Measurements from ENCODE around the gene IRX3. TPM values are rescaled to one million over a fixed set of nuclear protein-coding genes. Genes with fewer than 3 reads are reported as not detected.

IRX3 gene
- total RNA-seq, 1 donor from 2014 or later = 94.4 TPM

DNA sequence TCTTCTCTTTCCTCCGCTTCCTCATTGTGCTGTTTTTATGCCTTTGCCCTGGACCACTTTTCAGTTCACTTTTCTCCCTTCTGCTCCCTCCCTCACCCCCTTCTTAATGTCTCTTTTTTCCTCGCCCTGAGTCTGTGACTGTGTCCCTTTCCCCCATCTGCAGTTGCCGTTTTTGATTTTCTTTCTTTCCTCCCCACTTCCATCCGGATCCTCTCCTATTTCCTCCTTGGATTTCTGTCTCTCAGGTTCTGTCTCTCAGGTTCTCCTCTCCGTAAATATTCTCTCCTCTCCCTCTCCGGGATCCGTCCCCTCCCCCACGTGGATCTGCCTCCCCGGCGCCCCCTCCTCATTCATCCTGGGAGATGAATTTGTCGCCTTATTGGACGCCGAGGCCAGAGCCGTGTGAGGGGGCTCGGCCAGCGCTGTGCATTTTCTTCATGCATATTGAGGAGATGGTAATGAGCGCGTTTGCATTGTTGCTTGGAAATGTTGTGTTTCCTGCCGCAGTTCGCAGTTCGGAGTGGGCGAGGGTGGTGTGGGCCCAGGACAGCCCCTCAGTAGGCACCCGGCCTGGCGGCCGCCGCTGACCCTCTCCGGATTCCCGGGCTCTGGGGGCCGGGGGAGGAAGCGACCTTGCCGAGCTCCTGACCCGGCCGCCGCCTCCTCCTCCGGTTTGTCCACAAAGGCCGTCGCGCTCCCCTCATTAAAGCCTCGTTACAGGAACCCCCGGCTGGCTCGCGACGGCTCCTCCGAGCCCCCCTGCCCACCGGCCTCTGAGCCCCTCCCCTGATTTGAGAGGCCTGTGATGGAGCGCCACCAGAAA lies 4.5 kb upstream of the IRX3 start:
- Histone ChIP-seq H3K4me1 (peaks cover 15% of the 10 kb centered on the region), H3K27ac (replicated peaks) (no peak overlapping the region), H3K36me3 (no peaks in the 10 kb centered on the region), H3K4me3 (no peak overlapping the region), H3K9me3 (replicated peaks) (no peaks in the 10 kb centered on the region), H3K27me3 (ENCODE audit: low read depth) (peaks cover 47% of the 10 kb centered on the region)
- DNase-seq = no peak
- TF ChIP-seq, protein P1, sequence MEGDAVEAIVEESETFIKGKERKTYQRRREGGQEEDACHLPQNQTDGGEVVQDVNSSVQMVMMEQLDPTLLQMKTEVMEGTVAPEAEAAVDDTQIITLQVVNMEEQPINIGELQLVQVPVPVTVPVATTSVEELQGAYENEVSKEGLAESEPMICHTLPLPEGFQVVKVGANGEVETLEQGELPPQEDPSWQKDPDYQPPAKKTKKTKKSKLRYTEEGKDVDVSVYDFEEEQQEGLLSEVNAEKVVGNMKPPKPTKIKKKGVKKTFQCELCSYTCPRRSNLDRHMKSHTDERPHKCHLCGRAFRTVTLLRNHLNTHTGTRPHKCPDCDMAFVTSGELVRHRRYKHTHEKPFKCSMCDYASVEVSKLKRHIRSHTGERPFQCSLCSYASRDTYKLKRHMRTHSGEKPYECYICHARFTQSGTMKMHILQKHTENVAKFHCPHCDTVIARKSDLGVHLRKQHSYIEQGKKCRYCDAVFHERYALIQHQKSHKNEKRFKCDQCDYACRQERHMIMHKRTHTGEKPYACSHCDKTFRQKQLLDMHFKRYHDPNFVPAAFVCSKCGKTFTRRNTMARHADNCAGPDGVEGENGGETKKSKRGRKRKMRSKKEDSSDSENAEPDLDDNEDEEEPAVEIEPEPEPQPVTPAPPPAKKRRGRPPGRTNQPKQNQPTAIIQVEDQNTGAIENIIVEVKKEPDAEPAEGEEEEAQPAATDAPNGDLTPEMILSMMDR (IDR thresholded peaks at IDR 0.05; ENCODE audit: borderline replicate concordance) = no peak
- intact Hi-C loops (cut with micrococcal nuclease) = no loop called here

DNA sequence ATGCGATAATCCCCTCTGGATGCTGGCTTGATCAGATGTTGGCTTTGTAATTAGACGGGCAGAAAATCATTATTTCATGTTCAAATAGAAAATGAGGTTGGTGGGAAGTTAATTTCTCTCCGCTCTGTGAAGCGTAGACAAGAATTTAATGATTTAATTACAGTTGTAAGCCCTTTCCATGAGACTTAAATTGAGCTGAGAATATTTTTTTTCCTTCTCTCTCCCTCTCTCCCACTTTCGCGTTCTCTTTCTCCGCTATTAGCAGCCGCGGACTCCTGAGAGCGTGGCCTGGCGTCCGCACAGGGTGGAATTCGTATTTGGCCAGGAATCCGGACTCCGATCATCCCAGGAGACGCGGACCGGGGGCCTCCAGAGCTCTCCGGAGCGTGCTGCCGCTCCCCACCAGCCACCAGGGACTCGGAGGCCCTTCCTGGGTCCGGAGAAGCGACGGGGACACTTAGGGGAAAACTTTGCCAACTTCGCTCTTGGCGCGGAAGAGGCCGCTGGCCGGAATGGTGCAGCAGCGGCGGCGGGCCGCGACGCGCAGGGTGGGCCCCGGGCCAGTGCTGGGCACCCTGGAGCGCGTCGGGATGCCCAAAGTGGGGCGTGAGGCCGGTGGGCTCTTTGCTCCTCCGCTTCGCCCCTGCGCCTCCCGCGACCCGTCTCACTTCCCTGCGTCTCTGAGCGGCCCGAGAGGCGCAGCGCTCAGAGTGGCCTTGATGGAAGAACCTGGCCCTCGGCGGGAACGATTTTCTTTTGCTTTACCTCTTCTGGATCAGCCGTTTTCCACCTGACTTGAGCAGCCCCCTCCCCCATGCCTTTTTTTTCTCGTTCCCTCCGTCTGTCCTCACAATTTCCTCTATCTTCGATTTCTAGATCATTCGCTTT lies 3.6 kb upstream of the IRX3 start:
- H3K27ac ChIP-seq (replicated peaks) = no peak overlapping the region
- peaks cover 53% of the 10 kb centered on the region for H3K27me3 ChIP-seq (ENCODE audit: low read depth)
- H3K9me3 ChIP-seq (replicated peaks) = no peaks in the 10 kb centered on the region
- H3K4me3 ChIP-seq = peak overlapping the region; percentile 55
- no peaks in the 10 kb centered on the region for H3K36me3 ChIP-seq
- TF ChIP-seq, protein P1 (IDR thresholded peaks at IDR 0.05; ENCODE audit: borderline replicate concordance) = no peak
- H3K4me1 ChIP-seq = peaks cover 22% of the 10 kb centered on the region
- intact Hi-C loops (cut with micrococcal nuclease) = loop anchor here (10.0 kb wide), 1 partner anchor 525 kb away; no protein-coding TSS in a partner anchor
- no peak for DNase-seq

DNA sequence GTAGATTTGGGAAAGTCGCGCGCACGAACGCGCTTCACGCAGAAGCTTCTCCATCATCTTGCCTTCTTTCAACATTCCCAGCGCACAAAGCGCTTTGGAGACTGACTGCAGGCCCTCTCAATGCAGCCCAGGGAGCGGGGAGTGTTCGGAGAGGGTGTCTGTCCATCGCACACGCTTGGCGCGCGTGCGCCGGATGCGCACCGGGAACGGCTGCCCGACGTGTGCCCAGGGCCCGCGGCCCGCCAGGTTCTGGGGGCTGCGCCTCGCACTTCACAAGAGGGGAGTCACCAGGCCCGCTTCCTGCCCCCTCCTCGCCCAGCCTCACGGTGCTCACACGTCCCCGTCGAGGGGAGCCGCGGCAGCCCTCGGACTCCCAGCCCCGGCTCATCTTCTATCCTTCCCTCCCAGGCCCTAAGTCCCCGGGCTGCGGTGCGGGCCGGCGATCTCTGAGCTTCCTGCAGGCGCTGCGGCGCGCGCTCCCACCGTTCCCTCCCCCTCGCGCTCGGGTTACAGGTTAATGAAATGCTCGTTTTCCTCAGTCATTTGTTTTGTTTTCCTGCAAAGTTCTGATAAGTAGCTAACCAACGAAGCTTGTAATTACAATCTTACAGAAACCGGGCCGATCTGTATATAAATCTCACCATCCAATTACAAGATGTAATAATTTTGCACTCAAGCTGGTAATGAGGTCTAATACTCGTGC lies 2.8 kb upstream of the IRX3 start:
- Histone ChIP-seq H3K27ac (replicated peaks) (no peak overlapping the region), H3K4me3 (peak overlapping the region; percentile 55), H3K36me3 (peaks cover 4% of the 10 kb centered on the region), H3K27me3 (ENCODE audit: low read depth) (peaks cover 61% of the 10 kb centered on the region), H3K4me1 (peaks cover 30% of the 10 kb centered on the region), H3K9me3 (replicated peaks) (no peaks in the 10 kb centered on the region)
- intact Hi-C loops (cut with micrococcal nuclease) = loop anchor here (10.0 kb wide), 1 partner anchor 525 kb away; no protein-coding TSS in a partner anchor
- no peak for DNase-seq
- TF ChIP-seq, protein P1 (IDR thresholded peaks at IDR 0.05; ENCODE audit: borderline replicate concordance) = no peak

DNA sequence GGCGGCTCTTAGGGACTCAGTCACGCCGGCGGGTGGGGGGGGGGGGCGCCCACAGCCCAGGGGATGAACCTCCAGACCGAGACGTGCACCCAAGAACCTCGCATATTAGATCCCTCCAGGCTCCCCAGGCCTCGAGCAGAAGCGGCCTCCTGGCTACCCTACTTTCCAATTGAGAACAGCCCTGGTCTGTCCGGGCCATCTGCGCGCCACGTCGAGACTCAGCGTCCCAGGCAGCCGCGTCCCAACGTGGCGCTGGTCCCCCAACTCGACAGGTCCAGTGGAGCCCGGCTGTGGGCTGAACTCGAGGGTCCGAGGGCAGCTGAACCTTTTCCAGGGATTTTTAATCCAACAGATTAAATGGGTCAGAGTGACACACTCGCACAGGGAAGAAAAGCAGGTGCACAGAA lies 2.3 kb upstream of the IRX3 start:
- H3K4me3 ChIP-seq = no peak overlapping the region
- no peak overlapping the region for H3K27ac ChIP-seq (replicated peaks)
- H3K4me1 ChIP-seq = peaks cover 36% of the 10 kb centered on the region
- H3K27me3 ChIP-seq (ENCODE audit: low read depth) = peaks cover 67% of the 10 kb centered on the region
- no peak for DNase-seq
- H3K36me3 ChIP-seq = peaks cover 10% of the 10 kb centered on the region
- no peaks in the 10 kb centered on the region for H3K9me3 ChIP-seq (replicated peaks)
- TF ChIP-seq, protein P1 (IDR thresholded peaks at IDR 0.05; ENCODE audit: borderline replicate concordance) = no peak
- intact Hi-C loops (cut with micrococcal nuclease) = loop anchor here (10.0 kb wide), 1 partner anchor 526 kb away; no protein-coding TSS in a partner anchor
